Hematopoietic multipotent progenitor cell treated with erythropoietin and hydrocortisone succinate and interleukin-3 and kit ligand, for 15 days (in vitro differentiated cells): Measurements from ENCODE around the gene SNRPE.

ENCODE experiments used
- DNase-seq: peaks from one replicate; pipeline ENCODE4 v3.0.0-alpha.2; 2015; ENCODE audit warnings: low spot score

Gene SNRPE

DNA sequence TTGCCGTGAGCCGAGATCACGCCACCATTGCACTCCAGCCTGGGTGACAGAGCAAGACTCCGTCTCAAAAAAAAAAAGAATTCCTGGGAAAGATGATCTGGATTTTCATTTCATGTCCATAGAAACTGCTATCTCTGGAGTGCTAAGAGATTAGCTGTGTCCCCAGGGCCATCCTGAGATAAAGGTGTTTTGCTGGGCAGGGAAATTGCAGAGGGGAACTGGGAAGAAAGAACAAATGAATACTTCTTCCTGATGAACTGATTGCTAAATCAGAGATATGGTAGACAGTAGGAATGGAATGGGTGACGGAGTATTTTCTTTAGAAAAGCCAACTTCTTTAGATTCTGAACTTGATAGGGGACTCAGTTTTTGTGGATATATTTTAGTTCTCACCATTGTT lies 19.2 kb downstream of the SNRPE start:
- DNase-seq = no peak

DNA sequence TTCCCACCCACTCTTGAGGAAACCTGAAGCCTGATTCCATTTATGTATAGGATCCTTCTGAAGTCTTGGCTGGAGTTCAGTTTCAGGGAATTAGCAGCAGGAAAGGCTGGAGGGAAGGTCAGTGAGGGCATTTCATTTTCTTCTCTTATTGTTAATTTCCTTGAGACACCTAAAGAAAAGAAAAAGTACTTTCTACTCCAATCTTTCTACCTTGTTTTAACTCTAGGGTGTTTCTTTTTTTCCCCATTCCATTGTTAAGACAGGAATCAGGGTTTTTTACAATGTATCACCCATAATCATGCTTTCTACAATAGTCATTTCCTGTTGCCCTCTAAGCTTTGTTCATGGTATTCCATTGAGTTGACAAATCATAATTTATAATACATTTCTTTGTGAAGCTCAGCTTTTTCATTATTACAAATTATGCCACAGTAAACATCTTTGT lies 27.4 kb downstream of the SNRPE start:
- DNase-seq = no peak

DNA sequence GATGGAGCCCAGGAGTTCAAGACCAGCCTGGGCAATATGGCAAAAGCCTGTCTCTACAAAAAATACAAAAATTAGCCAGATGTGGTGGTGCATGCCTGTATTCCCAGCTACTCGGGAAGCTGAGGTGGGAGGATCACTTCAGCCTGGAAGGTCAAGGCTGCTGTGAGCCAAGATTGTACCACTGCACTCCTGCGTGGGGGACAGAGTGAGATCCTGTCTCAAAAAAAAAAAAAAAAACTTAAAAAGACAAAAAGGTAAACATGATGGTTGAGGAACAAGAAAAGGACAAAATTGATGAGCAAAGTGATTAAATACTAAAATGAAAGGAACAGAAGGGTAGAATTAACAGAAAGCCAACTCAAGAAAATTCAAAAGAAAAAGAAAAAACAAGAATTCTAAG lies 30.6 kb downstream of the SNRPE start:
- DNase-seq = no peak

GRCh38 chr1:203898458-203899352 lies 37.3 kb downstream of the SNRPE start:
- DNase-seq = no peak

- no peak for DNase-seq
Observed at GRCh38 chr1:203899353-203899716, 37.9 kb downstream of the SNRPE start.

DNA sequence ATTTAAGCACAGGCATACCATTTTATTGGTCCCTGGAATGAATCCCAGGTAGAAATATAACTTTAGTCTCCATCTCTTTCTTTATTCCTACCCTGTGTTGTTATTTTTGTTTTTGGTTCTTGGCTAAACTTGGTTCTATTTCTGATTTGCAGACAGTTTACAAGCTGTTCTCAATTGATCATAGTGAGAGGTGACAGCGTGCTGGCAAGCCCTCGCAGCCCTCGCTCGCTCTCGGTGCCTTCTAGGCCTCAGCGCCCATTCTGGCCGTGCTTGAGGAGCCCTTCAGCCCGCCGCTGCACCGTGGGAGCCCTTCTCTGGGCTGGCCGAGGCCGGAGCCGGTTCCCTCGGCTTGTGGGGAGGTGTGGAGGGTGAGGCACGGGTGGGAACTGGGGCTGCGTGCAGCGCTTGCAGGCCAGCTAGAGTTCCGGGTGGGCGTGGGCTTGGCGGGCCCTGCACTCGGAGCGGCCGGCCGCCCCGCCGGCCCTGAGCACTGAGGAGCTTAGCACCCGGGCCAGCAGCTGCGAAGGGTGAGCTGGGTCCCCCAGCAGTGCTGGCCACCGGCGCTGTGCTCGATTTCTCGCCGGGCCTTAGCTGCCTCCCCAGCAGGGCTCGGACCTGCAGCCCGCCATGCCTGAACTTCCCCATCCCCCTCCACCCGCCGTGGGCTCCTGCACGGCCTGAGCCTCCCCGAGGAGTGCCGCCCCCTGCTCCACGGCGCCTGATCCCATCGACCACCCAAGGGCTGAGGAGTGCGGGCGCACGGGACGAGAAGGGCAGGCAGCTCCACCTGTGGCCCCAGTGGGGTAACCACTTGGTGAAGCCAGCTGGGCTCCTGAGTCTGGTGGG lies 38.7 kb downstream of the SNRPE start:
- DNase-seq = no peak

GRCh38 chr1:203901581-203901980 lies 40.2 kb downstream of the SNRPE start:
- DNase-seq = no peak

GRCh38 chr1:203905275-203905674 lies 43.9 kb downstream of the SNRPE start:
- DNase-seq = no peak

DNA sequence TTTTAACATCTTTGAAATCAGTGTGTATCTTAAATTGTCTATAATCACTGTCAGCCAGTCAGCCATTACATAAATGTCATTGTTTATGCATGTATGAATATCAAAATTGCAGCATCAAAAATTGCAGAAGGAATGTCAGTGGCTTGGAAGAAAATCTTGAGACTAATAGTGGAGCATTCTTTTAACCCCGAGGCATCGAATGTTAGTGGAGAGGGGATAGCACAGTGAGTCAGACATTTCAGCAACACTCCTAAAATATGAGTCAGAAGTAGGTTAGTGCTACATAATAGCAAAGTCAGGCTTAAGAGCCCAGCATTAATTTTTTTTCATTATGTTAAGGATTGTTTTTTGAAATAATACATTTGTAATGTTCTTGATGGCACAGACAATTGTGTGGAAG lies 45.5 kb downstream of the SNRPE start:
- DNase-seq = no peak

DNA sequence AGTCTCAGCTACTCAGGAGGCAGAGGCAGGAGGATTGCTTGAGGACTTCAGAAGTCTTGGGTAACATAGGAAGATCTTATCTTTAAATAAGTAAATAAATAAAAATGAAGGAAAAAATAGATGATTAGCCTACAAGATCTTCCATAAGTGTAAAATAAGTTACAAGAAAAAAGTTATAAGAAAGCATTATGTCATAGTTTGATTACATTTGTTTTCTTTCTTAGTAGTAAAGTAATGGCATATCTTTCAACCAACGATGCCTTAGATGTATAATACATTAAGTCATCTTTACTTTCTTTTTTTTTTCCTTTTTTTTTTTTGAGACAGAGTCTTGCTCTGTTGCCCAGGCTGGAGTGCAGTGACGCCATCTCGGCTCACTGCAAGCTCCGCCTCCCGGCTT lies 46.5 kb downstream of the SNRPE start:
- DNase-seq = no peak

GRCh38 chr1:203911806-203912205 lies 50.4 kb downstream of the SNRPE start:
- DNase-seq = no peak

DNA sequence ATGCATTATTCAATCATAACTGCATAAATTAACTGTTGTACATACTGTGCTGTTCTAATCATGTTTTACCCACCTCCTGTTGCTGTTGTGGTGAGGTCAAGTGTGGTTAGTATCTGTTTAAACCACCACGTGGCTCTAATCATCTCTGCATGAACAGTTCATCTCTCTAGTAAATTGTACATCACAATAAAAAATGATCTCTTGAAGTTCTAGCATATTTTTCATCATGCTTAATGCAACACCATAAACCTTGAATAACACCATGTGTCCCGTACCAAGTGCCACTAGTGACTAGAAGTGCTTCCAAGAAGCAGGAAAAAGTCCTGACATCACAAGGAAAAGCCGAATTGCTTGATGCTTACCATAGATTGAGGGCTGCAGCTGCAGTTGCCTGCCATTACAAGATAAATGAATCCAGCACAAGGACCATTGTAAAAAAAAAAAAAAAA lies 51.7 kb downstream of the SNRPE start:
- DNase-seq = no peak

DNA sequence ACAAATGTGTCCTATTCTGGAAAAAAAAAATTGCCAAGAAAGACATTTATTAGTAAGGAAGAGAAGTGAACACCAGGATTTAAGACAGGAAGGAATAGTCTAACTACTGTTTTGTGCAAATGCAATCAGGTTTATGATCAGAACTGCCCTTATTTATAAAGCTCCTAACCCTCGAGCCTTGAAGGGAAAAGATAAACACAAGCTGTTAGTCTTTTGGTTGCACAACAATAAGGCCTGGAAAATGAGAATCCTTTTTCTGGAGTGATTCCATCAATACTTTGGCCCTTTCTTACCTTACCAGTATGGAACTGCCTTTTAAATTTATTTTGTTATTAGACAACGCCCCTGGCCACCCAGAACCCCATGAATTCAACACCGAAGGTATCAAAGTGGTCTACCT lies 52.9 kb downstream of the SNRPE start:
- no peak for DNase-seq

DNA sequence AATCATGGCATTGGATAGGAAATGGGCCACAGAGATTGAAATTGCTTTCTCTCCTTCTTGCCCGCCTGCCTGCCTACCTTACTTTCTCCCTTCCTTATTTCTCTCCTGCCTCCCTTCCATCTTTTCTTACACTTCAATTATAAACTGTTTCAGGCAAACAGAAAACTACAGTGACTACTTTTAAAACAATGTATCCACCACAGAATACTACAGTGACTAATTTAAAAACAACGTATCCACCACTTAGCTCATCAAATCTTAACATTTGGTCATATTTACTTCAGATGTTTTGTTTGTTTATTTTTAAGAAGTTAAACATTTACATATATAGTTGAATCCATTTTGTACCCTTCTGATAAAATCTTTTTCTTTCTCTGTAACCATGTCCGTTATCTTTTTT lies 54.4 kb downstream of the SNRPE start:
- DNase-seq = no peak

- DNase-seq = no peak
Observed at GRCh38 chr1:203916756-203917155, 55.4 kb downstream of the SNRPE start.
